HG02678 (cell line): Measurements from ENCODE around the gene EGLN1.

Experiments used
- ATAC-seq: cut with Tn5 transposase; IDR thresholded peaks from one replicate; pipeline ENCODE4 v1.9.1; 2021; ENCODE audit warnings: mild to moderate bottlenecking, moderate library complexity; ENCODE audit not compliant: unreplicated experiment

EGLN1 gene

DNA sequence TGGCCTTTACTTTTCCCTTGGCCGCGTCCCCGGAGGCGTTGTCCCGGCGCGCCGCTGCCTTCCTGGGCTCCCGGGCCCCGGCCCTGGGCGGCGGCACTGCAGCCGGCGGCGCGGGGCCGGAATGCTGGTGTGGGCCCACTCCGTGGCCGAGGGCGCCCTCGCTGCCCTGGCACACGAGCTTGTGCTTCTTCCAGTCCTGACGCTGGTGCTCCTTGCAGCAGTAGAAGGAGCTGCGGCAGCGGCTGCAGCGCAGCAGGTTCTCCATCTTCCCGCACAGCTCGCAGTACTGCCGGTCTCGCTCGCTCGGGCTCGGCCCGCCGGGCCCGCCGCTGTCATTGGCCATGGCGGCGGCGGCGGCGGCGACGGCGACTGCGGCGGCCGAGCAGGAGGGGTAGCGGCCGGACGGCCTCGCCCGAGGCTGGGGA, 529 bp downstream of the EGLN1 start:
- ATAC-seq: peak; percentile 29

DNA sequence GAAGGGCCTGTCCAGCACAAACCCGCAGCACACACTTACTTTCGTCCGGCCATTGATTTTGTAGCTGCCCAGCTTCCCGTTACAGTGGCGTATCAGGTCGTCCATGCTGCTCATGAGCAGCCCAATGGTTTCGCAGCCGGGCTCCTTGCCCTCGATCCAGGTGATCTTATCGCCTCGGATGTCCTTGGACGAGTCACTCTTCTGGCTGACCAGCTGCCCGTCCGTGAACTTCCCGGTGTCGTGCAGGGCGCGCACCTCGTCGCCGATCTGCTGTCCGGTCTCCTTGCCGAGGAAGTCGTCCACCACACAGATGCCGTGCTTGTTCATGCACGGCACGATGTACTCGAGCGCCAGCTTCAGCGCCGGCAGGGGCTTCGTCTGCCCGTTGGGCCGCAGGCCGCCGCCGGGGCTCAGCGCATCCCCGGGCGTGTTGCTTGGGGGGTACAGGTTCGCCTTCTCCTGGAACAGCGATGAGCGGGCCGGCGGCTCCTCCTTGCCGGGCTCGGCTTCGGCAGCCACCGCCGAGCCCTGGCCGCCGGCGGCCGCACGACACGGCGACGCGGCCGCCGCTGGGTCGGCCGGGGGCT, 1.0 kb downstream of the EGLN1 start:
- ATAC-seq: peak; percentile 12

DNA sequence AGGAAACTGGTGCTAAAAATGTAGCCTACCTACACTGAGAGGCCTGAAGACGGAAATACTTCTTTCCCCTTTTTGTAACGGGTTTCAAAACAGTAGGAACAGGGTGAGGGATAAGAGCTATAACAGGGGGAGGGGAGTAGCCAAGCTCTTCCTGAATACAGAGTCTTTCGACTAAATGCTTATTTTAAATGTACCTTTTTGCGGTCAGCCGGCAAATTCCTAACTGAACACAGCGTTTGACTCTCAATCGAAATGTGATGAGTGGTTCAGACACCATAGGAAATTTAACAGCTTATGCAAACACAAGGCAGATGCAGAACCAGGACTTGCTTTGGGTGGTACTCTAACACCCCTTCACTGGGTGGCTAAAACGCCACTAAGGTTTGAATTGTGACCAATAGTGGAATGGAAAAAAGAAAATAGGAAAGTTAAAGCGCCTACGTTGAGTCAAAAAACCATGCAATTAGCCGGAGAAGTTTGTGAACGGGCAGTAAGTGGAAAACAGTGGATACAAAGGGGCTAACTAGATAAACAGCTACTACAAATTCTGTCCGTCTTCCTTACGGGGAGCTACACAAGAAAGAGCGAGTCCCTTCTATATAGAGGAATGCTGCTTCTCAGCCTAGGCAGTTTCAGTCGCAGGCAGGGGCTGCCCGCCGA, 1.7 kb downstream of the EGLN1 start:
- no peak for ATAC-seq

DNA sequence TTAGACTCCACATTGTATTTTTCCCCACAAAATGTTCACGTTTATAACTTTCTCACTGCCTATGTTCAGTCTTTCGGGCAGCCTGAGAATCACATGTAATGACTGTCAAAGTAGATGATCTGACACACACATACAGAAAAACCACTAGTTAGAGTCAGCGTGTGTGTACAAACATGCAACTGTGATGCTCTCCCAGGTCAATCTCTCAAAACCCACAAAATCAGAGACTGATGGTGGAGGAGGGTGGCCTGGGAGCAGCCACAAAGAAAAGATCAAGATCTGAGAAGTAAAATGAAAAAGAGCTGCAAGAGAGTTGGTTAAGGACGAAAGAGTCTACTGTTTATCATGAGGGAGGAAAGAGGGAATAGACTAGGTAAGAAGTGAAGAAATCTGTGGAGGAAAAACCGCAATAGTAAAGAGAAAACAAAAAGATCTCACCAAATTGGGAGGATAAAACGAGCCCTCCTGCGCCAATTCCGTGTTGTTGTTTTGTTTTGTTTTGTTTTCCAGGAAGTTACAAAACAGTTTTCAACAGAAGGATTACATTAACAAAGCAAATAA, 2.3 kb downstream of the EGLN1 start:
- no peak for ATAC-seq

DNA sequence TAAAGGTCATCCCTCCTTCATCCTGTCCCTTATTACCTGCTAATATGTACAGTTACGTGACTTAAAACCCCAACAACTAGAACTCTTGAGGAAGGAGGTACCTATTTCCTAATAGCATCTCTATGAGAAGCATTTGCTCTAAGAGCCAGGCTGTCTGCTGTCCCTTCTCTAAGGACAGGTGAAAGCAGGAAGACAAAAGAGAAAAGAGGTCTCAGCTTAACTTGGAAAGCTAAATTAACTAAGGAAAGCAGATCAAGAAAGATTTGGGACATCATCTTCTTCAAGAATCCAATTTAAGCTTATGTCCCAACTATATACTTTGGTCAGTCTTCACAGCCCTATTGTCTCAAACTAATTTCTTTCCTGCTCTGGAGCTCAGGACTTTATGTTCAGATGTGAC, 2.9 kb downstream of the EGLN1 start:
- ATAC-seq: no peak

DNA sequence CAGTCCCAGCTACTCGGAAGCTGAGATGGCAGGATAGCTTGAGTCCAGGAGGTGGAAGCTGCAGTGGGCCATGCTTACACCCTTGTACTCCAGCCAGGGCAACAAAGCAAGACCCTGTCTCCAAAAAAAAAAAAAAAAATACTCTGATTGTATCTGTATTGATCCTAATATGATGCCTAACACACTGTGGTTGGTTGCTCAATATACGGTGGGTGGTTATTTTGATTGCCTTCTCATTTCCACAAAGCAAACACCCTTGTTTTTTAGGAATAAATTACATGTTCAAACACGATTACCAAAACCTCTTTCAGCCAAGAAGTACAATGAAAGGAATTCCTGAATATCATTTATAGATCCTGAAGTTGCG, 3.4 kb downstream of the EGLN1 start:
- ATAC-seq: no peak

DNA sequence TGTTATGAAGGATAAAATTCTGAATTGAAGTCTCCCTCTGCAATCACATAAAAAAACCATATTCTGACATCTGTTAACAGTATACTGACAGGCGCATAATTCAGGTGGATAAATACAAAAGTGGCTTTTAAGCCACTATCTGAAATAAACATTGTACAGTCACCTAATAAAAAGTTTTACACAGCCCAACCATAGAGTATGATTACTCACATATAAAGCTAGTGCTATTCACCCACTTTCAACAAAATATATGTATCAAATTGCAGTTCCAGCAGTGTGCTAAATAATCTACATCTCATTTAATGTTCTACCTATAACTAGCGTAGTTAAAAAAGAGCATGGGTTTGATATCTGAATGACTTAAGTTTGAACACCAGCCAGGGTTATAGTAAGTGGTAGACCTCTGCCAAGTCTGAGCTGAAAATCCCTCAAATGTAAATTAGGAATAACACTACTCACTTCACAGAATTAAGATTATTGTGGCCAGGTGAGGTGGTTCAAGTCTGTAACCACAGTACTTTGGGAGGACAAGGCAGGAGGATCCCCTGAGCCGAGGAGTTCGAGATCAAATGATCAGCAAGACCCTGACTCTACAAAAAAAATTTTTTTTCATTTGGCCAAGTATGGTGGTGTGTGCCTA, 3.9 kb downstream of the EGLN1 start:
- no peak for ATAC-seq

DNA sequence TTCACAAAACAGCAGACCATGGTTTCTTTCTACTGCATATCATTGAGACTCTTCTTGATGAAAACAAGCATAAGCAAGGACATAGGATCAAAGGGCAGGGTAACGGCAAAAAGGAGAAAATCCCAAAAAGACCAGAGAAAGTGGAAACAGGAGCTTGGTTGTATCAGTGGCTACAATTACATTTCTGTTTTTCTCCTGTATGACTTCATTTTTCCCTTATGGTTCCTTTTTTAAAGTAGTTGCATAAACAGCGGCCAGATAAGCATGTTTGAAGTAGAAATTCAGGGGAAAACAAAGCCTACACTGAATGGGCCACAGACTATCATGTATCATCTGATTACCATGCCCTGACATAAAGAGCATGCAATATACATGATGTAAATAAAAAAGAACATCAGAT, 4.6 kb downstream of the EGLN1 start:
- no peak for ATAC-seq

DNA sequence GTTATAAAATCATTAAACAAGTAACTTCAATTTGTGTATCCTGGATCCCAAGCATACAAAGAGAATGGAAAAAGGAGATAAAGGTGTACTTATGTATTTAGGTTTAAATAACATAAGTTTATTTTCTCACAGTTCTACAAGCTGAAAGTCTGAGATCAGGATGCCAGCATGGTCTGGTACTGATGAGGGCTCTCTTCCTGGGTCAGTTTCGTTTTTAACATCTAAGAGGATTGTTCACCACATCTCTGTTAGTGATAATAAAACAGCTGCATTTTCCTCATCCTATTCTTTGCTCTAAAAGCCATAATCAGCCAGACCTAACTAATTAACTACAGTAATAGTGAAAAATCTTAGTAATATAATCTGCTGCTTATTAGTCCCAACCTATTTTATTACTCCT, 5.2 kb downstream of the EGLN1 start:
- no peak for ATAC-seq

DNA sequence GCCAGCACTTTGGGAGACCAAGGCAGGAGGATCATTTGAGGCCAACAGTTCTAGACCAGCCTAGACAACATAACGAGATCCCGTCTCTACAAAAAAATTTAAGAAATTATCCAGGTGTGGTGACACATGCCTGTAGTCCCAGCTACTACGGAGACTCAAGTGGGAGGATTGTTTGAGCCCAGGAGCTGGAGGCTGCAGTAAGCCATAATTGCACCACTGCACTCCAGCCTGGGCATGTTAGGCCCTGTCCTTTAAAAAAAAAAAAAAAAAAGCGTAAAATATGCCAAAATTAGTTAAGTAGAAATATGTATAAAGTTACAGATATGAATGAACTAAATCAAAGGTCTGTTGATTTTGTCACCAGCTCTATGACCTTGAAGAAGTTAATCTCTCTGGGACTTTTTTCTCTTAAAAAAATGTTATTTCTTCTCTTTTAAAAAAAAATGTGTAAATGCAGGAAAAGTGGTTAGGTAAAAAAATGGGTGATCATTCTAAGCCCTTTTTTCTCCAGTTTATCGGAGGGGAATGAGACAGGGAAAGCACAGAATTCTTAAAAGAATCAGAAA, 7.0 kb downstream of the EGLN1 start:
- ATAC-seq: no peak

DNA sequence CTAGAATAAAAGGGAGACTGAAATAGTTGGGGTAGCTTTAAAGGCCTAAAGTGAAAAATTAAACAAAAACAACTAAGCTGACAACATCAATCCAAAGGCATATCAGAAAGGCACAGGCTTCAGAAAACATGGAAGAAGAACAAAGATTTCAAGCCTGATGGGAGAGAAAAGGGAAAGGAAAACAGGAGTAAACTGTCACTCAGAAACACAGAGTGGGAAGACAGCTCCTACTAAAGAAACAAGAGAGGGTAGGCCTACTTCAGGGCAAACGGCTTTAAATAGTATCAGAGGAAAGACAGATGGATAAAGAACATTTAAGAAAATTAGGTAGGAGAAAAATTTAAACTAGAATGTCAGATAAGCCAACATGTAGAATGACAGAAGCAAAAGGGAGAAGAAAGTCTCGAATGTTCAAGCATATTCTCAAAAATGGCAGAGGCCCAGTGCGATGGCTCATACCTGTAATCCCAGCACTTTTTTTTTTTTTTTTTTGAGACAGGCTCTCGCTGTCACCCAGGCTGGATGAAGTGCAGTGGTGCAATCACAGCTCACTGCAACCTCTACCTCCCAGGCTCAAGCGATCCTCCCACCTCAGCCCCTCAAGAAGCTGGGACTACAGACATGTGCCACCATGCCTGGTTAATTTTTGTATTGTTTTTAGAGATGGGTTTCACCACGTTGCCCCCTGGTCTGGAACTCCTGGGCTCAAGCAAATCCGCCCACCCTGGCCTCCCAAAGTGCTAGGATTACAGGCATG, 7.6 kb downstream of the EGLN1 start:
- ATAC-seq: no peak

DNA sequence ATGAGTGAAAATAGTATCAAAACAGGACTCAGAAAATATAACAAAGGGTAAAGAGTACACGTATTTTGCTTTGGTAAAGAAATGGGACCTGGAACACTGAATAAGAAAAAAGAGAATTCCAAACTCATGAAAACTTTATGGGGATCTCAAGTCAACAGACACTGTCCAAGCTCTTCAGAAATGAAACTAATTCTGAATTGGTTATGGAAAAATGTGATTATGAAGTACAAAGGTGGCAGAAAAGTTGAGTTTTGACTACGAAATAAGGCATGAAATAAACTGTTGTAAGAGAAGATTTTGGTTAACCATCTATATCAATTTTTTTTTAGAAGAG, 8.4 kb downstream of the EGLN1 start:
- no peak for ATAC-seq

DNA sequence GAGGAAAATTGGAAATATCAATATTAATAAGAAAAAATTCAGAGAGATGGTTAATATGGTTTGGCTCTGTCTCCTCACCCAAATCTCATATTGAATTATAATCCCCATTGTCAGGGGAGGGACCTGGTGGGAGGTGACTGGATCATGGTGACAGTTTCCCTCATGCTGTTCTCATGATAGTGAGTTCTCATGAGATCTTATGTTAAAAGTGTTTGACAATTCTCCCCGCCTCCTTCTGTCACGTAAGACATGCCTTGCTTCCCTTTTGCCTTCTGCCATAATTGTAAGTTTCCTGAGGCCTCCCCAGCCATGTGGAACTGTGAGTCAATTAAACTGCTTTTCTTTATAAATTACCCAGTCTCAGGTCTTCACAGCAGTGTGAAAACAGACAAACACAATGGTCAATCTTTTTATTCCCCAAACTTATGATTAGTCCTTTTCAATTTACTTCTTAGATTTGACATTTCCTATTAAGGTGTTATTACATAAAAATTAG, 11.0 kb downstream of the EGLN1 start:
- no peak for ATAC-seq

DNA sequence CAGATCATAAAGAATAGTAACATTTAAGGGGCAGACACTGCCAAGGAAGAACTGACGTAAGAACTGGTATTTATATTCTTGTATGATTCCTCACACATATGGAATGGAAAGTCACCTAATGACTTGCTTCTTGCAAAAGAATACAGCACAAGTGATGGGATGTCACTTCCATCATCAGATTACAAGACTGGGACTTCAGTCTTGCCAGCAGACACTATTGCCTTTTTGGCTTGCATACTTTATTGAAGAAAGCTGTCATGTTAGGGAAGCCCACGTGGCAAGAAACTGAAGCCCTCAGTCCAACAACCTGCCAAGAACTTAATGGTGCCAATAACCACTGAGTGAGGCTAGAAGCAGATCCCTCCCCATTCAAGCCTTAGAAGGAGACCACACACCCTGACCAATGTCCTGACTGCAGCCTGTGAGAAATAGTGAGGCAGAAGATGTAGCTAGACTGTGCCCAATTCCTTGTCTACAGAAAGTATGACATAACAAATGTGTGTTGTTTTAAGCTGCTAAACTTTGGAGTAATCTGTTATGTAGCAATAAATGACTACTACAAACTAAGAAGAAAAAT, 12.0 kb downstream of the EGLN1 start:
- ATAC-seq: no peak

DNA sequence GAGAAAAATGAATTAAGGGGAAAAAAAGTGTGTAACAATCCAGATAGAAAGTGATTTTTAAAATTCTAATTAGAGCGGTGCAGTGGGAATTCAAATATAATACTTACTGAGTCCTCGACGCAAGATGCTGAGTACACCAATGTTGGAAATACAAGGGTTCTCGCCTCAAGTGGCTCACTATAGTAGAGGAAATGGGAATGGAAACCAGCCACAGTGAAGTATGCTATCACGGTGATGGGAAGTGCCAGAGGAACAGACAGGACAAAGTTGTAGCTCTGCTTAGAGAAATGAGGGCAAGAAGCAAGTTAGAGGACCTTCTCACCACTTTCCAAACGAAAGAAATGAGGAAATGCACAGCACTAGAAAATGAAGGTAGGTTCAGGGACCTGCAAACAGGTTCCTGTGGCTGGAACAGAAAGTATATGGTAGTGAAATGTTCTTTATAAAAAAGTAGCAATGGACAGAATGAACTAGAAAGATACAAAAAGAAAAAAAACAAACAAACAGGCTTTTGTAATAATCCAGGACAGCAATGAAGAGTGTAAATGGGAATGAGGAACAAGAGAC, 13.5 kb downstream of the EGLN1 start:
- ATAC-seq: no peak

DNA sequence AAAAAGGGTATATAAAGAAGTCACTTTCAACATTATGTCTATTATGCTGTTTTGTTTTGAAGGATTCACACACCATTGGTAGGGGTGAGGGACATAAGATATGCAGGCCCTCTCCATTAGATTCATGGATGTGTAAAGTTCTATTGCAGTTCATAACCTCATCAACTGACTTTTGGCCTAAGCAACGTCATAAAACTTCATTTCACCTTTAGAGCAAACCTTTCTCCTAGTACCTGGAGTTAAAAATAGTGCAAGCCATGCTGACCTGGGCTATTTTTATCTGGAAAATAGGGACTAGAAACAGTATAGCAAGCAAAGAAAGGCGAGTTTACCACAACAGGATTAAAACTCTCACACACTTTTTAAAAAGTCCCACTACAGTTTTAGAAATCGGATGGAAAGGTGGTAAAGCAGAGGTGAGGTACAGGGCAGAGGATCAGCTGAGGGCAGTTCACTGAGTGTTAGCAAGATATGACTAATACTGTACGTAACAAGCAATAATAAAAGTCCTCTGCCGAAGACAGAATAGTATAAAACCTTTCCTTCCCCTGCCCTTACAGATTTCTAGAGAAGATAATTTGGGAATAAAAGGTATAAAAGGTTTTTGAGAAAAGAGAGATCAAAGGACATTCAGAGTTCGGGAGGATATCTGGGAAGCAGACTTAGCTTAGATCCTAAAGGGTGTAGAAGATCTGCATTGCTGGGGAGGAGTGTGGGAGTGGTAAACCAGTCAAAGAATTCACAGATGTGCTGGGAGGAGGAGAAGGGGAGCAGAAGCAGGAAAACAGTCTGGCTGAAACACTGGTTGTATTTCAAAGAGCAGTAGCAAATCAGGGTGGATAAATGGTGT, 14.3 kb downstream of the EGLN1 start:
- peak; percentile 44 for ATAC-seq

DNA sequence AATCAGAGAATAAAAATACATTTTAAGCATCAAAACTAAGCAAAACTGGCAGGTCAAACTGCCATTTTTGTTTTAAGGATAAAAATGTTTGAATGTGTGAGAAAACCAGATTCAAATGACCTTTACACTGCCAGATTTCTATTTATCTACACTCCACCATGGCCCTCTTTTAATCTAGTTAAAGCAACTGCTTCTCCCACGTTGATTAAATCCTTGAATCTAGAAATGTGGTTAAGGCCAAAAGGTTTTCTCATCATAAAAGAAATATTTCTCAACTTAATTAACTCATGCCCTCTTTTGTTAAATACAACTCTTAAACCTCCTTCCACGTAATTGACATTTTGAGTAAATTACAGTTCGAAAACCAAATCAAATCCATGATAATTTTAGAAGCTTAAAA, 15.0 kb downstream of the EGLN1 start:
- ATAC-seq: no peak

DNA sequence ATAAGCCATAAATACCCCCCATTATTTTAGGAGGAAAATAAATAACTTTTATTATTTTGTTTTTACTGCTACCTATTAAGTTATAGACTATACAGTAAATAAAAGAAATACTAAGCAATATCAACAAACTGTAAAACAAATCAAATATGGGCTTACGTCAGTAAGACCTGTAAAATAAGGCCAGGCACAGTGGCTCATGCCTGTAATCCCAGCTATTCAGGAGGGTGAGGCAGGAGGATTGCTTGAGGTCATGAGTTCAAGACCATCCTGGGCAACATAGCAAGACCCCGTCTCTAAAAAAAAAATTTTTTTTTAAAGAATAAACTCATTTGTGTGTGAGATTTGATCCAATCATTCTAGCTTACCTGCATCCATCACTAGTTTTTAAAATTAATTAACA, 17.8 kb downstream of the EGLN1 start:
- no peak for ATAC-seq

DNA sequence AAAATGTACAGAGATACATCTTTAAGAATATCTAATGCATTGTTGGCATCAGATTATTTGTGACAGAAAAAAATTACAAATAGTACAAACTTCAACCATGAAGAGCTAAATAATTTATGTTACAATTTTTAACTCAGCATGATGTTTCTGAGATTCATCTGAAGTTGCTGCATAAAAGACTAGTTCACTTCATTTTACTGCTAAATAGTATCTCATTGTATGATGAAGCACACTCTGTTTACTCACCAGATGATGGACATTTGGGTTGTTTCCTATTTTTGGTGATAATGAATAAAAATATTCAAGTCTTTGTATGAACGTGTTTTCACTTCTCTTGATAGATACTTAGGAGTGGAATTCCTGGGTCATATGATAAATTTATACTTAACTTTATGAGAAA, 20.6 kb downstream of the EGLN1 start:
- no peak for ATAC-seq
